Measurements from ENCODE around the gene RASAL1. TPM values are rescaled to one million over a fixed set of nuclear protein-coding genes. Genes with fewer than 3 reads are reported as not detected.
"Not testable (repeated sequence)": the region's sequence is repeated elsewhere in the genome, so short reads cannot be mapped to it uniquely, and the experiment has no call there.

Gene RASAL1
- total RNA-seq, 1 donor from 2014 or later: 0.64 TPM

DNA sequence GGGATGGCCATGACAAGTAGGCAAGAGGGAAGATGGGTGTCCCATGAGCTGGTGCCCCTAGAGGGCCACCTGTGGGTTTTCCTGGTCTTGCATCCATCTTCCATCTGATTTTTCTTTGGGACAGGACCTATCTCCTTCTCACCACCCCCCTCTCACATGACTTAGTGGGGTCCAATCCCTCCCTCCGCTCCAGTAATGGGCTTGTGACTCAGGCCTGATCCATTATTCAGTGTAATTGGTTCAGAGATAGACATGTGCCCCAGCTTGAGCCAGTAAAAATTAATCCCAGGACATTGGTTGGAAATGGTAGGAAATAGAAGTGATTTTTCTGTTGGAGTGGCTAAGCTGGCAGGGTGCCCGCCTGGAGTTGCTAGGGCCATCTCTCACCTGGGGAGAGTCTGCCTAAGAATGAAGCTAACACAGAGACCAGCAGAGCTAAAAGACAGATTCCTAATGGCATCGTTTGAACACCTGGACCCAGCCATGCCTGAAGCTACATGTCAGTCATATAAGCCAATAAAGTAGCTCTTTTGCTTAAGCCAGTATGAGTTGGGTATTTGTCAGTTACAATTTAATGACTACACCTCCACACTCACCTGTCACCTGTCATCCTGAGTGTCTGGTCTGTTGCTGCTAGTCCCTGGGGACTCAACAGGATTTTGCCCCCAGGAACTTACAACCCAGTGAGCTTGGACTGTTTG lies 14.7 kb downstream of the RASAL1 start:
- intact Hi-C loops (cut with DNase I): no loop called here

DNA sequence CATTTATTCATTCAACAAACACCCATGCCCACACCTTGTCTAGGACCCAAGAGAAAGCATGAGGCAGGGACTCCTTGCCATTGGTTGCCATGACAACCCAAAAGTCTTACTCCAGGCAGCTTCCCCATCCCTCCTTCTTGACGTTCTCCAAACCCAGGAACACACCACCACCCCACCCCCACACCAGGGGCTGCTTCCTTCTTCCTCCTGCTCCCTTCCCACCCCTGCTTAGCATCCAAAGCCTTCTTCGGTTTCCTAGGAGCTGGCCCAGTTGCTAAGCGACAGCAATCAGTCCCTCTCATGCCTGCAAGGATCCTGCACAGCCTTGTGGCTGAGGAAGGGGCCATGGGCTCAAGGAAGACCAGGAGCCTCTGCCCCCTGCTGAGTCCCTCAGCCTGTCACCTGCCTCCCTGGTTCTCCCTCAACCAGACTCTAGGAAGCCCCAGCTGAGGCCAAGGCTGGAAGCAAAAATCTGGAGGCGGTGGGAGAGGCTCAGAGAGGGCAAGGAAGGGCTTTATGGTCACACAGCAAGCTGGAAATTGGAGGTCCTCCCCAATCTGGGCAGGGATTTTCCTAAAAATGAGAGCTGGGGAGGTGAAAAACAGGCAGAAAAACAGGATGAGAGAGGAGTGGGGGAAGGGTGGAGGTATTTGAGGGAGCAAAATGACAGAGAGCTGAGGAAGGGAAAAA lies 15.4 kb downstream of the RASAL1 start:
- TF ChIP-seq, protein P1, sequence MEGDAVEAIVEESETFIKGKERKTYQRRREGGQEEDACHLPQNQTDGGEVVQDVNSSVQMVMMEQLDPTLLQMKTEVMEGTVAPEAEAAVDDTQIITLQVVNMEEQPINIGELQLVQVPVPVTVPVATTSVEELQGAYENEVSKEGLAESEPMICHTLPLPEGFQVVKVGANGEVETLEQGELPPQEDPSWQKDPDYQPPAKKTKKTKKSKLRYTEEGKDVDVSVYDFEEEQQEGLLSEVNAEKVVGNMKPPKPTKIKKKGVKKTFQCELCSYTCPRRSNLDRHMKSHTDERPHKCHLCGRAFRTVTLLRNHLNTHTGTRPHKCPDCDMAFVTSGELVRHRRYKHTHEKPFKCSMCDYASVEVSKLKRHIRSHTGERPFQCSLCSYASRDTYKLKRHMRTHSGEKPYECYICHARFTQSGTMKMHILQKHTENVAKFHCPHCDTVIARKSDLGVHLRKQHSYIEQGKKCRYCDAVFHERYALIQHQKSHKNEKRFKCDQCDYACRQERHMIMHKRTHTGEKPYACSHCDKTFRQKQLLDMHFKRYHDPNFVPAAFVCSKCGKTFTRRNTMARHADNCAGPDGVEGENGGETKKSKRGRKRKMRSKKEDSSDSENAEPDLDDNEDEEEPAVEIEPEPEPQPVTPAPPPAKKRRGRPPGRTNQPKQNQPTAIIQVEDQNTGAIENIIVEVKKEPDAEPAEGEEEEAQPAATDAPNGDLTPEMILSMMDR (IDR thresholded peaks at IDR 0.05): no peak
- no peak overlapping the region for H3K4me3 ChIP-seq
- no peaks in the 10 kb centered on the region for H3K27me3 ChIP-seq
- no peak for DNase-seq (ENCODE audit: low spot score in 2 of 2)
- H3K9me3 ChIP-seq: no peaks in the 10 kb centered on the region
- H3K4me1 ChIP-seq: no peaks in the 10 kb centered on the region
- no peak overlapping the region for H3K27ac ChIP-seq
- H3K36me3 ChIP-seq: no peaks in the 10 kb centered on the region
- intact Hi-C loops (cut with DNase I): no loop called here

More for the DNA sequence above, 14.7 kb downstream of the RASAL1 start:
- no peaks in the 10 kb centered on the region for H3K27me3 ChIP-seq
- H3K4me1 ChIP-seq: no peaks in the 10 kb centered on the region
- DNase-seq (ENCODE audit: low spot score in 2 of 2): no peak
- no peak overlapping the region for H3K27ac ChIP-seq
- no peak overlapping the region for H3K4me3 ChIP-seq
- H3K9me3 ChIP-seq: no peaks in the 10 kb centered on the region
- TF ChIP-seq, protein P1 (IDR thresholded peaks at IDR 0.05): no peak
- H3K36me3 ChIP-seq: no peaks in the 10 kb centered on the region

DNA sequence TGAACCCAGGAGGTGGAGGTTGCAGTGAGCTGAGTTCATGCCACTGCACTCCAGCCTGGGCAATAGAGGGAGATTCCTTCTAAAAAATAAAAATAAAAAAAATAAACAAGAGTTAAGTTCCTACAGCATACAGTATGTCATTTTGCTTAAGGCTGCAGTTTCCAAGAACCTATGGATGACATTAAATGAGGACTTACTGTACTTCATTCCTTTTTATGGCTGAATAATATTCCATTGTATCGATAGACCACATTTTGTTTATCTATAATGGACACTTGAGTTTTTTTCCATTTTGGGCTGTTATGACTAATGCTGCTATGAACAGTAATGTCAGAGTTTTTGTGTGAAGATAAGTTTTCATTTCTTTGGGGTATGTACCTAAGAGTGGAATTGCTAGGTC lies 17.4 kb downstream of the RASAL1 start:
- intact Hi-C loops (cut with DNase I): no loop called here
- Histone ChIP-seq H3K27ac (no peak overlapping the region), H3K4me3 (no peak overlapping the region), H3K36me3 (no peaks in the 10 kb centered on the region), H3K9me3 (no peaks in the 10 kb centered on the region), H3K4me1 (no peaks in the 10 kb centered on the region), H3K27me3 (no peaks in the 10 kb centered on the region)
- TF ChIP-seq, protein P1 (IDR thresholded peaks at IDR 0.05): no peak
- no peak for DNase-seq (ENCODE audit: low spot score in 2 of 2)

DNA sequence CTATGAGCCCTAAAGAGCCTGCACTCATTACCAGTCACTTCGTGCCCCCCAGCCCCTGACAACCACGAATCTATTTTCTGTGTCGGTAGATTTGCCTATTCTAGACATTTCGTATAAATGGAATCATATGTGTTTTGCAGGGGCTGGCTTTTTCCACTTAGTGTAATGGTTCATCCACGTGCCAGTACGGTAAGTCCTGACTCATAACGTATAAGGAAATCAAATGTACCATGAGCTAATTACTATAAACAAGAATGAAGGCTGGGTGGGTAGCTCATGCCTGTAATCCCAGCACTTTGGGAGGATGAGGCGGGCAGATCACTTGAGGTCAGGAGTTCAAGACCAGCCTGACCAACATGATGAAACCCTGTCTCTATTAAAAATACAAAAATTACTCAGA lies 17.9 kb downstream of the RASAL1 start:
- DNase-seq (ENCODE audit: low spot score in 2 of 2); H3K4me1 ChIP-seq; H3K36me3 ChIP-seq; H3K9me3 ChIP-seq; H3K27me3 ChIP-seq; H3K27ac ChIP-seq; H3K4me3 ChIP-seq; intact Hi-C loops (cut with DNase I): not testable (repeated sequence)

DNA sequence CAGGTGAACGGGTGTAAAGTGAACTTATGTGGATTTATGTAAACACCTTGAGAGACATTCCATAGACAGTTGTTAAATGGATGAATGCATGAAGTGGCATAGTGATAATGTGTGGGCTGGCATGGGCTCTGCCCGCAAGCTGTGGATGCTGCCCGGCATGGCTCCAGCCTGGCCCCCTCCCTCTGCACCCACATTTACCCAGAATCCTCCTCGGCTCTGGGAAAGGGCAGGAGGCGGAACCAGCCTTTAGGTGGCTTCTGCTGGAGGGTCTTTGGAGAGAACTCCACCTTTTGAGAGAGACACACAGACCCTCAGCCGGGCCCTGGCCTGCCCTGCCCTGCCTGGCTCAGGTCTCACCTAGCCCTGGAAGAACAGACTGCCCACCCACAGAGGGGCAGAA lies 18.7 kb downstream of the RASAL1 start:
- Histone ChIP-seq H3K27me3 (no peaks in the 10 kb centered on the region), H3K9me3 (no peaks in the 10 kb centered on the region), H3K4me1 (no peaks in the 10 kb centered on the region), H3K27ac (no peak overlapping the region), H3K36me3 (no peaks in the 10 kb centered on the region), H3K4me3 (no peak overlapping the region)
- no peak for DNase-seq (ENCODE audit: low spot score in 2 of 2)
- intact Hi-C loops (cut with DNase I): no loop called here
- TF ChIP-seq, protein P1 (IDR thresholded peaks at IDR 0.05): no peak

DNA sequence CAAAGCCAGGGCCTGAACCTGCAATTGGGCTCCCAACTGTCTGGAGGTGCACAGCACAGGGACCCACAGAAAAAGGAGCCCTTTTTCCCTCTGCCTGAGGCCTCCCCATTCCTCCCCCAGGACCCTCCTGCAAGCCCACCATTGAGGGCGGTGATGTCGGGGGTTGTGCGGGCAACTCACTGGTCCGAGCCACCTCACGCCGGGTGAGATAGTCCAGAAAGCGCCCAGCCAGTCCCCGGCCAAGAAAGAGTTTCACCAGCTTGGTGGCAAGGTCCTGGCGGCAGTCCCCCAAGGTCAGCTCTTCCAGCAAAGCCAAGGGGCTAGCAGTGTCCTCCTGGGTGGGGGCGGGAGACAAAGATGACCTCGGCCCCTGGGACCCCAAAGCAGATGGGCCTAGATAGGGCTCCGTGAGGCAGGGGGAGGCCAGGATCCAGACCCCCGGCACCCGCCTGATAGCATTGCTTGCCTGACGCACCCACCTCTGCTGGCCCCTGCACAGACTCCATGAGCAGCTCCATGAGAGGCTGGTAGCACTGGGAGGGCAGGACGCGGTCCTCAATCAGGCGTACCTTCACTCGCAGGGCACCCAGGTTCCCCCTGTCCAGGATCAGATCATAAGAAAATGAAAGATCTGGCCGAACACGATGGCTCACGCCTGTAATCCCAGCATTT lies 20.0 kb downstream of the RASAL1 start:
- H3K27ac ChIP-seq: no peak overlapping the region
- DNase-seq (ENCODE audit: low spot score in 2 of 2): no peak
- H3K36me3 ChIP-seq: no peaks in the 10 kb centered on the region
- TF ChIP-seq, protein P1 (IDR thresholded peaks at IDR 0.05): no peak
- no peaks in the 10 kb centered on the region for H3K4me1 ChIP-seq
- H3K27me3 ChIP-seq: no peaks in the 10 kb centered on the region
- no peaks in the 10 kb centered on the region for H3K9me3 ChIP-seq
- no peak overlapping the region for H3K4me3 ChIP-seq
- intact Hi-C loops (cut with DNase I): no loop called here

Data from ascending aorta (tissue), 2 donors.